ENCODE measurements around the gene BLOC1S6. TPM values are rescaled to one million over a fixed set of nuclear protein-coding genes. Genes with fewer than 3 reads are reported as not detected.

The BLOC1S6 gene
- total and polyA plus RNA-seq, 2 of the 8 experiments (the other 6 are each of a cell fraction or from before 2014, with no cell fraction given): 4.5 to 28.8 TPM

GRCh38 chr15:45611305-45611704 lies 24.1 kb downstream of the BLOC1S6 start:
- Histone ChIP-seq H4K5ac (ENCODE audit: insufficient read length, low read depth, low read length) (no peak overlapping the region), H3K18ac (ENCODE audit: extremely low read depth, low read length) (no peak overlapping the region), H2BK5ac (ENCODE audit: low read depth, low read length) (no peak overlapping the region), H4K8ac (ENCODE audit: extremely low read depth, insufficient read depth, low read length) (no peak overlapping the region), H3K79me1 (ENCODE audit: low read depth, low read length) (no peaks in the 10 kb centered on the region), H3K4me1 (replicated peaks in 1 of 4; ENCODE audit: control insufficient read depth in 3 of 4, insufficient read depth in 4 of 4, low read length in 3 of 4) (no peaks in the 10 kb centered on the region), H4K91ac (replicated peaks; ENCODE audit: insufficient read length, low read length) (no peak overlapping the region), H3K23ac (ENCODE audit: insufficient read length) (no peak overlapping the region), H3K79me2 (ENCODE audit: control insufficient read depth in 1 of 2, insufficient read depth in 2 of 2, low read length in 2 of 2) (no peaks in the 10 kb centered on the region), H3K36me3 (ENCODE audit: control insufficient read depth in 2 of 4, insufficient read depth in 4 of 4, low read length in 3 of 4) (peaks cover 0 to 5% (median 2%) of the 10 kb centered on the region in 4 experiments; a peak in 3 of 8 replicates), H3K4me3 (ENCODE audit: extremely low read depth in 1 of 4, insufficient read depth in 2 of 4, low read depth in 3 of 4, low read length in 4 of 4) (no peak overlapping the region), H2BK120ac (replicated peaks; ENCODE audit: low read depth, low read length) (no peak overlapping the region), H2BK20ac (ENCODE audit: low read length) (no peak overlapping the region), H3K9ac (replicated peaks in 1 of 4; ENCODE audit: extremely low read depth in 1 of 4, low read depth in 3 of 4, low read length in 3 of 4) (no peak overlapping the region), H3K27me3 (replicated peaks in 1 of 4; ENCODE audit: control insufficient read depth in 3 of 4, extremely low read depth in 1 of 4, insufficient read depth in 3 of 4, low read length in 3 of 4) (no peaks in the 10 kb centered on the region), H3K23me2 (ENCODE audit: low read depth, low read length) (no peaks in the 10 kb centered on the region), H3K27ac (ENCODE audit: low read depth, low read length) (no peak overlapping the region), H3K4ac (replicated peaks; ENCODE audit: insufficient read length, low read depth, low read length) (no peak overlapping the region), H2BK15ac (ENCODE audit: low read length) (no peak overlapping the region), H2AK5ac (ENCODE audit: low read depth, low read length) (no peak overlapping the region), H2AFZ (ENCODE audit: low read length) (no peak overlapping the region), H3K14ac (ENCODE audit: insufficient read length) (no peak overlapping the region), H4K20me1 (replicated peaks in 1 of 2; ENCODE audit: control insufficient read depth in 1 of 2, insufficient read depth in 2 of 2, low read length in 2 of 2) (peaks cover 0 to 1% of the 10 kb centered on the region in 2 experiments), H3K9me3 (ENCODE audit: insufficient read depth in 2 of 2, low read depth in 1 of 2, low read length in 1 of 2) (no peaks in the 10 kb centered on the region), H3K4me2 (ENCODE audit: insufficient read depth in 1 of 2, low read depth in 2 of 2, low read length in 2 of 2) (no peak overlapping the region), H3K56ac (replicated peaks; ENCODE audit: insufficient read length, low read depth, low read length) (no peak overlapping the region), H2BK12ac (ENCODE audit: low read depth, low read length) (no peak overlapping the region)
- WGBS, 2 experiments (ENCODE audit: extremely low coverage in 1 of 2, insufficient coverage in 1 of 2, insufficient read length in 1 of 2, insufficient replicate concordance in 2 of 2, low coverage in 1 of 2, low lambda C conversion rate in 2 of 2, missing lambda C conversion rate in 1 of 2): 33% methylated on average over 4 of the region's 4 CpGs; no CpG with 5 or more reads in 1 of the 2 experiments
- FAIRE-seq: no peak
- ChIA-PET POLR2A (ENCODE audit: partially characterized antibody) (interaction anchor here (0.6 to 3.9 kb wide), 3 partner anchors 18 to 179 kb away, joined by 3 to 15 read pairs (median 3); partner anchors contain the start of gene BLOC1S6), CTCF (ENCODE audit: partially characterized antibody) (interaction anchor here (0.6 to 3.5 kb wide), 18 partner anchors 11 to 185 kb away, joined by 3 to 19 read pairs (median 3); partner anchors contain the start of gene BLOC1S6)
- DNase-seq (ENCODE audit: low read depth in 1 of 2, low spot score in 2 of 2): no peak
- no peak for TF ChIP-seq USF2 (IDR thresholded peaks at IDR 0.05; ENCODE audit: low read length)
- no peak for TF ChIP-seq SP2 (IDR thresholded peaks at IDR 0.05; ENCODE audit: low read length)
- TF ChIP-seq TEAD4 (IDR thresholded peaks at IDR 0.05; ENCODE audit: low read depth, low read length): no peak
- TF ChIP-seq RXRA (IDR thresholded peaks at IDR 0.05; ENCODE audit: insufficient read depth, low read depth, low read length): no peak
- TF ChIP-seq HDAC2 (IDR thresholded peaks at IDR 0.05; ENCODE audit: borderline replicate concordance in 1 of 2, low read depth in 2 of 2, low read length in 2 of 2): no peak
- TF ChIP-seq PHF8 (conservative IDR thresholded peaks at IDR 0.05; ENCODE audit: low read depth, low read length): no peak
- no peak for TF ChIP-seq HDAC6 (IDR thresholded peaks at IDR 0.05; ENCODE audit: low read depth, low read length)
- TF ChIP-seq RNF2 (IDR thresholded peaks at IDR 0.05; ENCODE audit: borderline replicate concordance, low read depth, low read length, missing control alignments, poor library complexity, severe bottlenecking): no peak
- no peak for TF ChIP-seq ATF3 (IDR thresholded peaks at IDR 0.05; ENCODE audit: insufficient read depth, low read depth, low read length)

Data from H1 (cell line).